ENCODE results near the gene LANCL1.

Gene LANCL1

GRCh38 chr2:210389856-210390255, 86.7 kb downstream of the LANCL1 start:
- no peak for DNase-seq

GRCh38 chr2:210388148-210388547, 88.4 kb downstream of the LANCL1 start:
- DNase-seq = no peak

- no peak for DNase-seq
Observed at GRCh38 chr2:210387074-210387473, 89.5 kb downstream of the LANCL1 start.

All from right forelimb (tissue), 1 donor.